ENCODE data around the gene UGT8.

UGT8 gene

GRCh38 chr4:114694770-114695169, 96.2 kb downstream of the UGT8 start:
- no peak for DNase-seq

GRCh38 chr4:114698231-114698630, 99.6 kb downstream of the UGT8 start:
- no peak for DNase-seq

- no peak for DNase-seq
Observed at GRCh38 chr4:114701491-114701890, 102.9 kb downstream of the UGT8 start.

GRCh38 chr4:114717432-114717831, 118.8 kb downstream of the UGT8 start:
- no peak for DNase-seq

GRCh38 chr4:114725066-114725465, 126.5 kb downstream of the UGT8 start:
- DNase-seq, result no peak

- no peak for DNase-seq
Observed at GRCh38 chr4:114727461-114727860, 128.9 kb downstream of the UGT8 start.
